Upper lobe of right lung (tissue), 1 donor: Measurements from ENCODE around the gene SEMA6A. TPM values are rescaled to one million over a fixed set of nuclear protein-coding genes. Genes with fewer than 3 reads are reported as not detected.

Experiments used
- ATAC-seq: fragments of 200-7000 bp; cut with Tn5 transposase; one replicate; pipeline ENCODE4 v1.9.1; 2020; ENCODE audit warnings: mild to moderate bottlenecking, moderate library complexity
- DNase-seq: peaks from one replicate; pipeline ENCODE4 v3.0.0-alpha.2; 2020
- H3K27ac ChIP-seq: fragments of 200-600 bp; one replicate; pipeline ENCODE4 v1.8.0; 2022
- H3K27me3 ChIP-seq: fragments of 200-600 bp; one replicate; pipeline ENCODE4 v1.8.0; 2022; ENCODE audit warnings: mild to moderate bottlenecking
- H3K36me3 ChIP-seq: fragments of 200-600 bp; one replicate; pipeline ENCODE4 v1.8.0; 2022
- H3K4me1 ChIP-seq: fragments of 200-600 bp; one replicate; pipeline ENCODE4 v1.8.0; 2022
- H3K4me3 ChIP-seq: fragments of 200-600 bp; one replicate; pipeline ENCODE4 v1.8.0; 2022; ENCODE audit warnings: mild to moderate bottlenecking
- H3K9me3 ChIP-seq: fragments of 200-600 bp; one replicate; pipeline ENCODE4 v1.8.0; 2022
- intact Hi-C: fragments of 100-400 bp; cut with DNase I; formaldehyde crosslinking; loops from one replicate; pipeline ENCODE4 v1.11.0; 2022
- total RNA-seq: library from RNA; stranded (reverse); fragmentation: NEBNext Ultra II Directional; extraction: Animal tissue kit (Norgen Biotek cat#: 25700); gene quantifications from one replicate; pipeline ENCODE4 v1.2.1, GENCODE V29; 2021
- TF ChIP-seq, protein P1 (sequence below): fragments of 200-600 bp; IDR thresholded peaks from one replicate; pipeline ENCODE4 v1.8.0; 2022; ENCODE audit warnings: antibody characterized with exemption
- donor health status: DM: no; HTN: yes; CAD: no; lungs with severe emphysema.

Gene SEMA6A
- total RNA-seq, 1 donor from 2014 or later = 33.3 TPM

DNA sequence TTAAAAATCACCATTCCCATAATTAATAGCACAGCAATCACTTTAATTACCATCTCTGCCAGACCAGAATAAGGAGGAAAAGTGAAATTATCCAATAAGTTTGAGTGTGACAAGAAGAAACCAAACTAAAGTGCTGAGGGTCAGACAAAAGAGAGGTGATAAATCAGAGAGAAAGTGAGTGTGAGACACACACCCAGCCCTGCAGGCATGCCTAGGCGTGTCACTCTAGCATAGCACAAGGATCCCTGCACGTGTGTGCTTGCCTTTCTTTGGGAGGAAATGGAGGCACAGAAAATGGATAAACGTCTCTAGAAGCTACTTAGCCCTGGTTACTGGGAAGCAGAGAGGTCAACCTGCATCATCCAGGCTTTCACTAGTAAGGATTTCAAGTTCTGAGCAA, 56.2 kb downstream of the SEMA6A start:
- Histone ChIP-seq H3K36me3 (no peaks in the 10 kb centered on the region), H3K4me3 (no peak overlapping the region), H3K27ac (no peak overlapping the region), H3K9me3 (no peaks in the 10 kb centered on the region), H3K27me3 (no peaks in the 10 kb centered on the region), H3K4me1 (peaks cover 11% of the 10 kb centered on the region)
- TF ChIP-seq, protein P1, sequence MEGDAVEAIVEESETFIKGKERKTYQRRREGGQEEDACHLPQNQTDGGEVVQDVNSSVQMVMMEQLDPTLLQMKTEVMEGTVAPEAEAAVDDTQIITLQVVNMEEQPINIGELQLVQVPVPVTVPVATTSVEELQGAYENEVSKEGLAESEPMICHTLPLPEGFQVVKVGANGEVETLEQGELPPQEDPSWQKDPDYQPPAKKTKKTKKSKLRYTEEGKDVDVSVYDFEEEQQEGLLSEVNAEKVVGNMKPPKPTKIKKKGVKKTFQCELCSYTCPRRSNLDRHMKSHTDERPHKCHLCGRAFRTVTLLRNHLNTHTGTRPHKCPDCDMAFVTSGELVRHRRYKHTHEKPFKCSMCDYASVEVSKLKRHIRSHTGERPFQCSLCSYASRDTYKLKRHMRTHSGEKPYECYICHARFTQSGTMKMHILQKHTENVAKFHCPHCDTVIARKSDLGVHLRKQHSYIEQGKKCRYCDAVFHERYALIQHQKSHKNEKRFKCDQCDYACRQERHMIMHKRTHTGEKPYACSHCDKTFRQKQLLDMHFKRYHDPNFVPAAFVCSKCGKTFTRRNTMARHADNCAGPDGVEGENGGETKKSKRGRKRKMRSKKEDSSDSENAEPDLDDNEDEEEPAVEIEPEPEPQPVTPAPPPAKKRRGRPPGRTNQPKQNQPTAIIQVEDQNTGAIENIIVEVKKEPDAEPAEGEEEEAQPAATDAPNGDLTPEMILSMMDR = no peak
- intact Hi-C loops = no loop called here
- ATAC-seq (no peak), DNase-seq (no peak)

DNA sequence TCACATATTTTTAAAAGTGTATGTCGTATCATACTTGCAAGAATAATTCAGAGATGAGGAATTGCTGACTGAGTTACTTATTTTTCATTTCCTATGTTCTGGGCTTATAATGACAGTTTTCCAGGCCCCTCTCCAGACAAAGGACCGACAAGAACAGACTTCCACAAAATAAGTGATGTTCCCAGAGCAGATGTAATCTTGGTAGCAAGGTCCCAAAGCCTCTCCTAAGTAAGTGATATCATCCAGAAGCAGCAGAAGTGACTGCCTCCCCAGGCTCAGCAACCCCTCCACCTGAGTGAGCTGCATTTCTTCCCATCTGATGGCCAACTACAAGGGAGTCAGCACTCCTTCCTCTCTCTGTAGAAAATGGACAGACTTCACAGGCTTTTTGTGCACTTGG, 57.1 kb downstream of the SEMA6A start:
- Histone ChIP-seq H3K4me1 (peaks cover 11% of the 10 kb centered on the region), H3K27me3 (no peaks in the 10 kb centered on the region), H3K9me3 (no peaks in the 10 kb centered on the region), H3K27ac (no peak overlapping the region), H3K4me3 (no peak overlapping the region), H3K36me3 (no peaks in the 10 kb centered on the region)
- ATAC-seq (no peak), DNase-seq (no peak)
- TF ChIP-seq, protein P1 = no peak
- intact Hi-C loops = no loop called here

DNA sequence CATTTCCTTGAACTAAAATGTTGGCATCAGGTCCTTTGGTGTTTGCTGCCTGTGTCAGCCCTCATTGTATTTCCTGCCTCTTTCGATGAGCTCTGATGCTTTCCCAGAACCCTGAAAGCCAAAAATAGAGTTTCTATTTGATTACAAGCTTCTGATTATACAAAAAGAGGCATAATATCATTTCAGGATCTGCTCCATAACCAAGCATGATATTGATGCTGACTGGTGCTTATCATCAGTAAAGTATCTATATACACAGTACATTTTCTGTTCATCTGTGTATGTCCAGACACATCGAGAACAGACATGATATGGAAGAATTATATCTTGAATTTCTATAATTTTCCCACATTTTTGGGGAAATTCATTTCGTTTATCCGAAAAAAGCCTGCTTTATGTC, 58.6 kb downstream of the SEMA6A start:
- H3K4me3 ChIP-seq = no peak overlapping the region
- DNase-seq = no peak
- intact Hi-C loops = no loop called here
- TF ChIP-seq, protein P1 = no peak
- H3K36me3 ChIP-seq = no peaks in the 10 kb centered on the region
- no peaks in the 10 kb centered on the region for H3K9me3 ChIP-seq
- H3K4me1 ChIP-seq = peaks cover 12% of the 10 kb centered on the region
- ATAC-seq = no peak
- H3K27me3 ChIP-seq = no peaks in the 10 kb centered on the region
- no peak overlapping the region for H3K27ac ChIP-seq

DNA sequence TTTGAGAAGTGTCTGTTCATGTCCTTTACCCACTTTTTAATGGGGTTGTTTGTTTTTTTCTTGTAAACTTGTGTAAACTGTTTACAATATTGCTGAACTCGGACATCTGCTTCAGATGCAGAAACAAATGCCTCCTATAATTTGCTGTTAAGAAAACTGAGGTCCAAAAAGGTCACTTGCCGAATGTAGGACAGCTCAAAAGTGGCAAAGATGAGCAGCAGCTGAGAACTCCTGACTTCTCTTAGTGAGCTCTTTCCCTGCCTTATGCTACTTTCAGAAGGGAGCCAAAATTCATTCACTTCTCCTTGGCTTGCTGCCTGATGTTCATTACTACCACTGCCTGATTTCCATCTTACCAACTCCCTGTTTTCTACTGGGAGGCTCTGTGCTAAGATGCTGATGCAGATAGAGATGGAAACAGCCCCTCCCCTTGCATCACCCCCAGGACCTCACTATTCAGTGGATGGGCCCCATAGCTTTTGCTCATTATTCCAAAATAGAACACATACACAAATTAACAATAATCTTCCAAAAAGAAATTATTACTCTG, 60.1 kb downstream of the SEMA6A start:
- intact Hi-C loops = no loop called here
- H3K27me3 ChIP-seq = no peaks in the 10 kb centered on the region
- no peak overlapping the region for H3K27ac ChIP-seq
- H3K36me3 ChIP-seq = no peaks in the 10 kb centered on the region
- no peak for DNase-seq
- H3K4me3 ChIP-seq = no peak overlapping the region
- H3K9me3 ChIP-seq = no peaks in the 10 kb centered on the region
- peaks cover 20% of the 10 kb centered on the region for H3K4me1 ChIP-seq
- TF ChIP-seq, protein P1 = no peak
- ATAC-seq = no peak

DNA sequence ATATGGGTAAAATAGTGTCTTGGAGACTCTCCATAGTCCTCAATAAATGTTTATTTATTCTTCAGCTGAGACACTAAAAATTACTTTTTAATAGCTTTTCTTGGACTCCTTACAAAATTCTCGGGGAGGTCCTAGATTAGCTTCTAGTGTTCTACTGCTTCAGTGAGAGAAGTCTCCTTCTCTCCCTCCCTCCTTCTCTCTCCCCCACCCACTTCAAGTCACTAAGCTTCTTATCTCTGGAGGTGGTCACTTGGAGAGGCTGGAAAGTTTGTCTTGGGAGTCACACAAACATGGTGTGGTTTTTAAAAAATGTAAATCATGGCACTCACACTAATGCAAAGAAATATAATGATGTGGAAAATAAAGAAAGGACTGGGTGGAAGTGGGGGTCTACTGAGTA, 64.1 kb downstream of the SEMA6A start:
- H3K36me3 ChIP-seq = no peaks in the 10 kb centered on the region
- H3K4me1 ChIP-seq = peaks cover 15% of the 10 kb centered on the region
- no peaks in the 10 kb centered on the region for H3K27me3 ChIP-seq
- intact Hi-C loops = no loop called here
- ATAC-seq (no peak), DNase-seq (no peak)
- no peak overlapping the region for H3K4me3 ChIP-seq
- TF ChIP-seq, protein P1 = no peak
- H3K9me3 ChIP-seq = no peaks in the 10 kb centered on the region
- no peak overlapping the region for H3K27ac ChIP-seq
